GM19324 (cell line): ENCODE results near the gene SIRPB2.

ENCODE experiments used
- ATAC-seq: cut with Tn5 transposase; IDR thresholded peaks from one replicate; pipeline ENCODE4 v1.9.1; 2021; ENCODE audit warnings: mild to moderate bottlenecking, moderate library complexity; ENCODE audit not compliant: unreplicated experiment, low FRiP score

Gene SIRPB2

DNA sequence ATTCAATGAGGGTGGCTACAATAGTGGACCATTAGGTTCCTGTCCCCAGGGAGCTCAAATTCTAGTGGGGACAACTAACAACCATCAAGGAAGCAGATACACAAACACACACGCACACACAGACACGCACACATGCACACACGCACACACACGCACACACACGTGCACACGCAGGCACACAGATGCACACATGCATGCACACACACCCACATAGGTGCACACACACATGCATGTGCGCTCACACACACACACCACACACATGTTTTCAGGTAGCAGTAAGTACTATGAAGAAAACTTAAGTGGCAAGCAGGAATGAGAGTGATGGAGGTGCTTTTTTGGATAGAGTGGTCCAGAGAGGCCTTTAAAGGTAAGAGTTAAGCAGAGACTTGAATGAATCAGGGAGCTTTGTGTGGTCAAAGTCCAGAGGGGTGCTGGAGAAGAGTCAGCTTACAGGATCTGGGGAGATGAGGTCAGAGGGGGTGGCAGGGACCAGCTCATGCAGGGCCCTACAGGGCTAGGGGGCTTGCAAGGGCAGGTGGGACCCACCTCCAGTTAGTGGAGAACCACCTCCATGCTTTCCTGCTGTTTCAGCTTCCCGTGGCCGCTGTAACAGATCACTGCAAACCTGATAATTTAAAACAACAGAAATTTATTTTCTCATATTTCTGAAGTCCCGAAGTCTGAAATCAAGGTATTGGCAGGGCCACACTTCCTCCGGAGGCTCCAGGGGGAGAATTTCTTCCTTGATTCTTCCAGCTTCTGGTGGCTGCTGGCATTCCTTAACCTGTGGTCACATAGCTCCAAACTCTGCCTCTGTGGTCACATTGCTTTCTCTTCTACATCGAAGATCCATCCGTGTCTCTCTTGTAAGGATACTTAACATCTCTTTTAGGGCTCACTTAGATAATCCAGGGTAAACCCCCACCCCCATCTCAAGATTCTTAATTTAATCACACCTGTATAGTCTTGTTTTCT, 17.7 kb downstream of the SIRPB2 start:
- no peak for ATAC-seq

GRCh38 chr20:1472556-1473245, 18.5 kb downstream of the SIRPB2 start:
- no peak for ATAC-seq

- no peak for ATAC-seq
Measured at GRCh38 chr20:1471242-1471641, 20.0 kb downstream of the SIRPB2 start.

DNA sequence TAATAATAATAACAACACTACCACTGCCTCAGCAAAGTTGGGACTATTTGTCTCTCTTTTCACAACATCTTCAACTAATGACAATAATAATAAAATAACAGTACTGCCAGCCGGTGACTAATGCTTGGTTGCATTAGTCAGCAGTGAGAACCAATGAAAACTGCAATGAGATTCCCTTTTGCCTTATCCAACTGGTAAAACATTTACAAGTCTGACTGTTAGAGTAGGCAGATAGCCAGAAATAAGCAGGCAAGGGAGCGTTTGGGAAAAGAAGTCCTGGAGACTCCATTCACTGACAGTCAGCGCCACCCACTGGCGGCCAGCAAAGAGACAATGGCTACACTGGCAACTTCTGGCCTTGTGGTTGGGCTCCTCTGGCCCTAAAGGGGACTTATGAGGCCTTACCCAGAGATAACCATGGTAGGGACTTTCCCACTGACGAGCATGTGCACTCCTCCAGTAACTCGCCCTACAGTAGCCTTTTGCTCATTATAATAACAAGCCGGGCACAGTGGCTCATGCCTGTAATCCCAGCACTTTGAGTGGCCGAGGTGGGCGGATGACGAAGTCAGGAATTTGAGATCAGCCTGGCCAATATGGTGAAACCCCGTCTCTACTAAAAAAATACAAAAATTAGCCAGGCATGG, 21.2 kb downstream of the SIRPB2 start:
- no peak for ATAC-seq

GRCh38 chr20:1469306-1469905, 21.8 kb downstream of the SIRPB2 start:
- no peak for ATAC-seq

DNA sequence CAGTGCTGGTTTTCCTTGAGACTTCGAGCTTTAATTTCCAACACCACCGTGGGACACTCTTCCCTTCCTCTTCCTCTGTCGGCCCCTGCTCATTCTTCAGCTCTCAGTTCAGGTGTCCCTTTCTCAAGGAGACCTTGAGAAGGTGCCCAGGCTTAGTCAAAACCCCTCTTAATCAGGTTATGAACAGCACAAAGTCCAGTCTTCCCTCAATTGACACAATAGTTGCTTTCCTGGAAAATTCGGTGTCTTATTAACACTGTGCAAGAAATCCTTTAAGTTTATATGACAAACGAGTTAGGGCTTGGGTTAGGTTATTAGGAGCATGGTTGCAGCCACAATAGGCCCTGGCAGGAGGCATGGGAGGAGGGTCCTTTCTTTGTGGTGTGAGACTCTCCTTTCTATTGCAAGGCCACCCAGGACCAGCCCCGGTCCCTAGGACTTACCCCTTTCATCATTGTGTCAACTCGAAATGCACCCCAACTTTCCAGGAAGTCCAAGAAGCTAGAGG, 23.0 kb downstream of the SIRPB2 start:
- ATAC-seq = no peak

GRCh38 chr20:1467355-1468116, 23.7 kb downstream of the SIRPB2 start:
- no peak for ATAC-seq

- ATAC-seq = no peak
Measured at GRCh38 chr20:1467082-1467354, 24.2 kb downstream of the SIRPB2 start.

- peak; percentile 86 for ATAC-seq
Measured at GRCh38 chr20:1466211-1467081, 24.8 kb downstream of the SIRPB2 start, which contains the start of gene NSFL1C. Gene NSFL1C (minus strand): TSS chr20:1466849. CDS start chr20:1466824, 25 bp downstream.

GRCh38 chr20:1465470-1466210, 25.6 kb downstream of the SIRPB2 start:
- ATAC-seq = no peak

DNA sequence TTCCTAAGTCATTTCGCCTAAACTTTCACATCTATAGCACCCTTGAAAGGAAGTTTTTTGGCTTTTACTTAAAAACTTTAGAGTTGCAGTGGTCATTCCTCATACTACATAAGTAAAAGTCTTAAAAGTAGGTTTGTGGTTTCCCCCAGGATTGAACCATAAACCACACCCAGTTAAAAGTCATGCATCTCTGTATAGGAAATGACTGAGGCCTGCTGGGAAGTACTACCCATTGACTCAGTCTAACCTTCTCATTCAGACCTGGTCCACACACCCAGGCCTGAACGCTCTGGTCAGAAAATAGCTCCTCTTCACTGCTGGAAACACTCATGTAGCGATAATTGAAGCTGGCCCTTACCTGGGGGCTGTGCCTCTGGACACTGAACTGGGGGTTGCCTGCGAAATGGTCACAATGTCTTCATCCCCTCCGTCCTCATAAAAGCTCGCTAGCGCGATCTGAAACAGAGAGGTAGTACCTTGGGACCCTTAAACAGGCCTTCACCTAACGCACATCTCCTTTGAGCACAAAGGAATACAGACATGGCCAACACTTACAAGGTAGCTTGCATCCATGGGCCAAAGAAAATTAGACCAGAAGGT, 27.1 kb downstream of the SIRPB2 start:
- no peak for ATAC-seq

GRCh38 chr20:1462834-1463233, 28.4 kb downstream of the SIRPB2 start:
- ATAC-seq = no peak

DNA sequence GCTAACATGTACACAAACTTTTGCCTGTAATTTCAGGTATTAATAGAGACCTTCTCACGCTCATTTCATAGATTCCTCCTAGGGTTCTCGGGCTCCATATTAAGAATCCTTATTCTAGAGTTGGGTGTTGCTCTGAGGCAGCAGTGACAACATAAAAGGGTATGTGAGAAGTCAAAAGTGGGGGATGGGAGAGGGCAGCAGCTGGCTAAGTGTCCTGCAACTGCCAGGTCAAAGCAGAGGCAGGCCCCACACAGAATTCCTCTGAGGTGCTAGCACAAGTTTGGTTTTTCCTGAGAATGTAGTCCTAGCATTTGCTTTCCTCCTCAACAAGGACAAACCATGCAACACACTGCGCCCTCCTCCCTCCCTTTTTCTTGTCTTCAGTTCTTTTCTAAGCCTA, 29.2 kb downstream of the SIRPB2 start:
- no peak for ATAC-seq

- no peak for ATAC-seq
Measured at GRCh38 chr20:1460275-1460674, 30.9 kb downstream of the SIRPB2 start.

DNA sequence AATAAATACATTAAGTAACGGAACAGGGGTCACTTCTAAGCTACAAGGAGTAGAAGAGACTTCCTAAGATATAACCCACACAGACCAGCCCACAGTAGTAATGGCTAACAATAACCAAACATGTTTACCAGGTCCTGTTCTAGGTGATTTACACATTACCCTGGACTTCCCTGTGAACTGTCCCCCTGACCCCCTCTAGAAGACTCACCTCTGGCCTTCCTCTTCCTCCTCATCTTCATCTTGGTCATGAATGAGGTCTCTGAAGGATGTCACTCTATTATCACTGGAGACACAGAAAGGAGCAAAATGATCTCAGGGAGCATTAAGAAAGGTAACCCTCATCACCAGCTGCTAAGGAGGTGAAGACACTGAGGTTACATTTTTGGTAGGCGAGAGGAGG, 33.2 kb downstream of the SIRPB2 start:
- no peak for ATAC-seq

DNA sequence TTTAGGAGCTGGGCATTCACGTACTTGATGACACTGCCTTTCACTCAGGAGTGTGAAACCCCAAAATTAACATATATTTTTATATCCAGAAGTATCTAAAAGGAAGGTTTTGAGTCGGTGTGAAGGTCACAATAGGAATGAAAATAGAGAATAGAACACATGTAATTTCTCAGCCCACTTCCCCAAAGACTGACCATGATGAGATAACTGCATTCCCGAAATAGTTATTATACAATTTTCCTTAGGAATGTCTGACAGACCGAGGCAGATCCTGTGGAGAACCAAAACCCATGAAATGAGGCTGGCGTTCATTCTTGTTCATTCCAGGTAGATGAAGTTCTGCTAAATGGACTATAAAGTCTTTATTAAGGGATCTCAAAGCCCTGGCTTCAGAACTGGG, 34.9 kb downstream of the SIRPB2 start:
- no peak for ATAC-seq

- ATAC-seq = no peak
Measured at GRCh38 chr20:1450926-1451491, 40.2 kb downstream of the SIRPB2 start.

DNA sequence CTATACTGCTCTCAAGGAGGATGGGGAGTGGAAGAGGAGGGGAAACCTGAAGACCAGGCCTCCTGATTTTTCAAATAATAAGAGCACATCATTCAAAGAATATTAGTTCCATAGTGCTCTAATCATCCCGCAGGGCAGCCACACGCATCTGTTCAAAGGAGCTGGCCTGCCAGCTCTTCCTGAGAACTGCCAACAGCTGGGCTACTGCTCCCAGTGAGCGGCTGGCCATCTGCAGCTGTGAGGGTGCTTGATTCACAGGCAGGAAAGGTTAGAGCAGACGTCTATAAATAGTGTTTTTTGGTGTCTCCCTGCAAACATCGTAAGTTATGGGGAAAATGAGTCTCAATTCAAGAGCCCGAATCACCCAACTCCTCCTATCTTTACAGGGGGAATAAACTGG, 41.9 kb downstream of the SIRPB2 start:
- no peak for ATAC-seq
